Ovary (tissue), 3 donors: ENCODE measurements around the gene DHX16.

Source experiments
- CTCF ChIP-seq, 3 donors: fragments of 450-650 bp in 2 of 3; fragments of 200-600 bp in 1 of 3; IDR thresholded peaks; one replicate each; pipeline versions ENCODE4 v1.5.1 to v1.8.0; 2016 to 2022; ENCODE audit warnings: antibody characterized with exemption in 3 of 3, mild to moderate bottlenecking in 1 of 3
- EP300 ChIP-seq: sonication (generic); formaldehyde crosslinking; IDR thresholded peaks from one replicate; pipeline ENCODE4 v1.6.1; 2017; ENCODE audit warnings: antibody characterized with exemption
- POLR2A ChIP-seq: fragments of 450-650 bp; IDR thresholded peaks from one replicate; pipeline ENCODE4 v1.6.1; 2017; ENCODE audit warnings: antibody characterized with exemption, mild to moderate bottlenecking, moderate library complexity
- donor health status: DM: no; HTN: no; CAD: no.

- TF ChIP-seq CTCF (IDR thresholded peaks at IDR 0.05) (no peak), POLR2A (no peak), EP300 (no peak)
Measured at GRCh38 chr6:30676660-30677285, 4.0 kb upstream of the DHX16 start.
